Karpas-422 (cell line): ENCODE data around the gene EPHA6. TPM values are rescaled to one million over a fixed set of nuclear protein-coding genes. Genes with fewer than 3 reads are reported as not detected.

ENCODE experiments used
- DNase-seq: peaks from one replicate; pipeline ENCODE4 v3.0.0-alpha.2; 2015
- H2AFZ ChIP-seq: fragments of 200-600 bp; sonication (generic); 2 replicates; pipeline ENCODE4 v1.6.1; 2014; ENCODE audit warnings: antibody characterized with exemption, low read length, mixed read lengths
- H3K27ac ChIP-seq: fragments of 200-600 bp; sonication (generic); 2 replicates; pipeline ENCODE4 v1.5.1; 2014; ENCODE audit warnings: mild to moderate bottlenecking, low read length, moderate library complexity
- H3K27me3 ChIP-seq: fragments of 200-600 bp; sonication (generic); 2 replicates; pipeline ENCODE4 v1.6.1; 2014; ENCODE audit warnings: low read length, mixed read lengths
- H3K36me3 ChIP-seq: fragments of 200-600 bp; sonication (generic); 2 replicates; pipeline ENCODE4 v1.6.1; 2014; ENCODE audit warnings: low read length, mixed read lengths; ENCODE audit not compliant: insufficient read depth
- H3K4me1 ChIP-seq: fragments of 200-600 bp; sonication (generic); 2 replicates; pipeline ENCODE4 v1.6.1; 2014; ENCODE audit warnings: mild to moderate bottlenecking, low read length, mixed read lengths
- H3K4me2 ChIP-seq: fragments of 200-600 bp; sonication (generic); 2 replicates; pipeline ENCODE4 v1.6.1; 2014; ENCODE audit warnings: low read length, low read depth, mild to moderate bottlenecking; ENCODE audit not compliant: poor library complexity, severe bottlenecking
- H3K4me3 ChIP-seq: fragments of 200-600 bp; sonication (generic); 2 replicates; pipeline ENCODE4 v1.5.1; 2014; ENCODE audit warnings: mild to moderate bottlenecking, antibody characterized with exemption, low read length, mixed read lengths
- H3K79me2 ChIP-seq: fragments of 200-600 bp; sonication (generic); 2 replicates; pipeline ENCODE4 v1.6.1; 2014; ENCODE audit warnings: mild to moderate bottlenecking, low read length, mixed read lengths
- H3K9ac ChIP-seq: fragments of 200-600 bp; sonication (generic); 2 replicates; pipeline ENCODE4 v1.6.0; 2014; ENCODE audit warnings: low read length
- H3K9me2 ChIP-seq: fragments of 200-600 bp; sonication (generic), shearing (Covaris generic); replicated peaks from 2 replicates; pipeline ENCODE4 v1.6.0; 2014; ENCODE audit warnings: mild to moderate bottlenecking, low read length, moderate library complexity; ENCODE audit not compliant: insufficient read depth
- H3K9me3 ChIP-seq: fragments of 300-700, 200-600 bp; sonication (generic); 2 replicates; pipeline ENCODE4 v1.6.1; 2014; ENCODE audit warnings: low read length, mixed read lengths
- H4K20me1 ChIP-seq: fragments of 200-600 bp; sonication (generic); 2 replicates; pipeline ENCODE4 v1.6.1; 2014; ENCODE audit warnings: mild to moderate bottlenecking, antibody characterized with exemption, low read length, low read depth; ENCODE audit not compliant: insufficient read depth
- total RNA-seq: library from RNA; depleted of rRNA; stranded (reverse); fragments of >200 nt; shearing (Covaris generic); gene quantifications from 2 replicates; pipeline ENCODE4 v1.2.3, GENCODE V29; 2014; ENCODE audit warnings: low replicate concordance

Gene EPHA6
- total RNA-seq, 1 experiment from 2014 or later = not detected

GRCh38 chr3:97291901-97292300 lies 477.5 kb downstream of the EPHA6 start:
- Histone ChIP-seq H3K9me2 (no peaks in the 10 kb centered on the region), H3K4me3 (no peak overlapping the region), H3K4me2 (no peak overlapping the region), H3K4me1 (no peaks in the 10 kb centered on the region), H3K79me2 (no peaks in the 10 kb centered on the region), H4K20me1 (no peaks in the 10 kb centered on the region), H2AFZ (no peak overlapping the region), H3K27me3 (no peaks in the 10 kb centered on the region), H3K9ac (no peak overlapping the region), H3K27ac (no peak overlapping the region), H3K9me3 (peaks cover 15% of the 10 kb centered on the region), H3K36me3 (no peaks in the 10 kb centered on the region)
- DNase-seq = no peak

- Histone ChIP-seq H3K4me3 (no peak overlapping the region), H3K9ac (no peak overlapping the region), H3K4me2 (no peak overlapping the region), H3K4me1 (no peaks in the 10 kb centered on the region), H3K36me3 (no peaks in the 10 kb centered on the region), H3K27me3 (no peaks in the 10 kb centered on the region), H3K79me2 (no peaks in the 10 kb centered on the region), H2AFZ (no peak overlapping the region), H3K9me2 (no peaks in the 10 kb centered on the region), H3K9me3 (peaks cover 18% of the 10 kb centered on the region), H3K27ac (no peak overlapping the region), H4K20me1 (no peaks in the 10 kb centered on the region)
- no peak for DNase-seq
Observed at GRCh38 chr3:97293596-97294131, 479.3 kb downstream of the EPHA6 start.

DNA sequence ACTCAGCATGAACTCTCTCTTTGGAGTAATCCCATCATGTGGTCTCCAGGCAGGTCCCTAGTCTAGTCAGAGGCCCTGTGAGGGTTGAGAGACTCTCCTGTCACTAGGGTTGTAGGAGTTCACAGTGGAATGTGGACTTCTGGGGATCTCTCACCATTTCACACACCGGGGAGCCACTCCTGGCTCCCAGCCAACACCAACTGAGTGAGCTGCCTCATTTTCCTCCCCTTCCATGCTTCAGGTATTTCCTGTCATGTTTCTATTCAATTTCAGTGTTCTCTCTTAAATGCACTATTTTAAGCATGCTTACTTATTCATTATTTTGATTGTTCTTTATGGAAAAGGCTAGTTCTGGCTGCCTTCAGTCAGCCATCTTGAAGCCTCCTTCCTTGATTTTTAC lies 482.6 kb downstream of the EPHA6 start:
- Histone ChIP-seq H3K4me2 (no peak overlapping the region), H3K9me2 (no peaks in the 10 kb centered on the region), H3K9me3 (peaks cover 18% of the 10 kb centered on the region), H3K9ac (no peak overlapping the region), H2AFZ (no peak overlapping the region), H3K4me1 (no peaks in the 10 kb centered on the region), H3K79me2 (no peaks in the 10 kb centered on the region), H3K27me3 (no peaks in the 10 kb centered on the region), H4K20me1 (no peaks in the 10 kb centered on the region), H3K4me3 (no peak overlapping the region), H3K36me3 (no peaks in the 10 kb centered on the region), H3K27ac (no peak overlapping the region)
- DNase-seq = no peak

DNA sequence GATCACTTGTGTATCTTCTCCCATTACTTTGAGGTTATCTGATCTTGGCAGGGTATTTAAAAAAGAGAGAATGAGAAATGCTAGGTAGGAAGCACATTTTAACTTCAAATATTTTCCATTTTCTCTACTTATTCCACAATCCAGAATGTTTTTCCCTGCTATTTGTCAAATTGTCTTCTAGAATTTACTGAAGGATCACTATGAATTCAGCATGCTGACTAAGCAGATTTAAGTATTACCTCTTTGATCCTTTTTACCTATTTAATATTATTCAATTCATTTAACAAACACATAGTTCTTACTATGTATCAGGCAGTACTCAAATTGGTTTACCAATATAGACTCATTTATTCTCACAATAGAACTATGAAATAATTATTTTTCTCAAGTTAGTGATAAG lies 486.7 kb downstream of the EPHA6 start:
- Histone ChIP-seq H3K4me3 (no peak overlapping the region), H4K20me1 (no peaks in the 10 kb centered on the region), H3K27ac (no peak overlapping the region), H3K4me1 (no peaks in the 10 kb centered on the region), H3K9me2 (no peaks in the 10 kb centered on the region), H3K9me3 (peaks cover 11% of the 10 kb centered on the region; the same call in 1 of the 2 replicates), H3K4me2 (no peak overlapping the region), H3K79me2 (no peaks in the 10 kb centered on the region), H3K36me3 (no peaks in the 10 kb centered on the region), H3K9ac (no peak overlapping the region), H3K27me3 (no peaks in the 10 kb centered on the region), H2AFZ (no peak overlapping the region)
- no peak for DNase-seq

GRCh38 chr3:97306226-97306625 lies 491.8 kb downstream of the EPHA6 start:
- H2AFZ ChIP-seq = no peak overlapping the region
- H3K4me1 ChIP-seq = no peaks in the 10 kb centered on the region
- H3K4me3 ChIP-seq = no peak overlapping the region
- no peaks in the 10 kb centered on the region for H3K36me3 ChIP-seq
- no peak for DNase-seq
- H3K9me2 ChIP-seq = no peaks in the 10 kb centered on the region
- no peak overlapping the region for H3K27ac ChIP-seq
- H4K20me1 ChIP-seq = no peaks in the 10 kb centered on the region
- H3K9ac ChIP-seq = no peak overlapping the region
- no peaks in the 10 kb centered on the region for H3K79me2 ChIP-seq
- H3K9me3 ChIP-seq = no peaks in the 10 kb centered on the region
- H3K4me2 ChIP-seq = no peak overlapping the region
- no peaks in the 10 kb centered on the region for H3K27me3 ChIP-seq

- no peak for DNase-seq
- Histone ChIP-seq H3K27ac (no peak overlapping the region), H3K27me3 (no peaks in the 10 kb centered on the region), H3K4me1 (no peaks in the 10 kb centered on the region), H3K9me2 (no peaks in the 10 kb centered on the region), H2AFZ (no peak overlapping the region), H3K4me3 (no peak overlapping the region), H3K9ac (no peak overlapping the region), H3K9me3 (peaks cover 5% of the 10 kb centered on the region; the same call in 1 of the 2 replicates), H3K4me2 (no peak overlapping the region), H3K36me3 (no peaks in the 10 kb centered on the region), H4K20me1 (no peaks in the 10 kb centered on the region), H3K79me2 (no peaks in the 10 kb centered on the region)
Observed at GRCh38 chr3:97338375-97338774, 524.0 kb downstream of the EPHA6 start.

DNA sequence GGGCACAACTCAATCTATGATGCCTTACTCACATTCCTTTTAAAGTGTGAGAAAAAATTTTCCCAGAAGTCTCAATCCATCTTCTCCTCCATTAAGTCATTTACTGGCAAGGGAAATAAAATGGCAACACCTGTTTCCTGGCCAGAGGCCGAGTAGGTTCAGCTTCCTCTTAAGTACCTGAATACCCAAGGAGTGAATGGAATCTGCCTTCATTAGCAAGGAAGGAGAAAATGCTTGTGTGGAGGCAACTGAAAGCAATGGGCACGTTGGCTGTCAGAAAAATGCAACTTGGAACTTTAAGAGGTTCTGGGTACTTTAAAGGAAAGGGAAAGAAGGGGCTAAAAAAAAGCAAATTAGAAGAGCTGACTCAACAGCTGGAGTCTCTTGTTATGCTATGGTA lies 526.5 kb downstream of the EPHA6 start:
- no peak overlapping the region for H3K4me3 ChIP-seq
- no peaks in the 10 kb centered on the region for H3K4me1 ChIP-seq
- H3K27ac ChIP-seq = no peak overlapping the region
- no peak overlapping the region for H2AFZ ChIP-seq
- no peaks in the 10 kb centered on the region for H3K27me3 ChIP-seq
- no peaks in the 10 kb centered on the region for H4K20me1 ChIP-seq
- no peaks in the 10 kb centered on the region for H3K9me2 ChIP-seq
- H3K4me2 ChIP-seq = no peak overlapping the region
- no peak overlapping the region for H3K9ac ChIP-seq
- DNase-seq = no peak
- no peaks in the 10 kb centered on the region for H3K79me2 ChIP-seq
- H3K36me3 ChIP-seq = no peaks in the 10 kb centered on the region
- H3K9me3 ChIP-seq = peaks cover 4% of the 10 kb centered on the region; the same call in 1 of the 2 replicates

DNA sequence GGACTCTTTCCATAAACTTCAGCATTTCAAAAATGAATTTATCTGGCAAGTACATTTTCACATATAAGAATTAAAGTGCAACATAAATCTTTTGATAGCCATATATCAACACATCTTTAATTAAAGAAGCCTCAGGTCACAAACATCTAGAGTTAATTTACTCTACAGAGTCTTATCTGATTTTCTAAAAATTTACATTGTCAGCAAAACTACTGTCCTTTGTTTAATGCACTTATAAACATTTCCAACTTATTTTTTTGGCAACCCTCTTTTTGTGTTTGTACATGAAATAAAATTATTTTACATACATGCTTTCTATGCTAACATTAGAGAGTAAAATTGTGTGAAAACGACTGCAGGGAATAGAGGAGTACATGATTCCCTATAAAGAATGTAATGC lies 533.4 kb downstream of the EPHA6 start:
- no peaks in the 10 kb centered on the region for H4K20me1 ChIP-seq
- no peak overlapping the region for H3K4me2 ChIP-seq
- no peaks in the 10 kb centered on the region for H3K9me2 ChIP-seq
- H2AFZ ChIP-seq = no peak overlapping the region
- H3K27me3 ChIP-seq = no peaks in the 10 kb centered on the region
- no peaks in the 10 kb centered on the region for H3K79me2 ChIP-seq
- no peak overlapping the region for H3K27ac ChIP-seq
- no peak for DNase-seq
- no peaks in the 10 kb centered on the region for H3K4me1 ChIP-seq
- no peaks in the 10 kb centered on the region for H3K36me3 ChIP-seq
- H3K9me3 ChIP-seq = peaks cover 4% of the 10 kb centered on the region
- H3K4me3 ChIP-seq = no peak overlapping the region
- no peak overlapping the region for H3K9ac ChIP-seq

- H3K4me2 ChIP-seq = no peak overlapping the region
- no peaks in the 10 kb centered on the region for H3K79me2 ChIP-seq
- H3K4me1 ChIP-seq = no peaks in the 10 kb centered on the region
- no peaks in the 10 kb centered on the region for H3K27me3 ChIP-seq
- H3K4me3 ChIP-seq = no peak overlapping the region
- no peak for DNase-seq
- no peak overlapping the region for H2AFZ ChIP-seq
- H3K9me3 ChIP-seq = peaks cover 6% of the 10 kb centered on the region
- no peaks in the 10 kb centered on the region for H4K20me1 ChIP-seq
- H3K27ac ChIP-seq = no peak overlapping the region
- no peaks in the 10 kb centered on the region for H3K36me3 ChIP-seq
- no peaks in the 10 kb centered on the region for H3K9me2 ChIP-seq
- H3K9ac ChIP-seq = no peak overlapping the region
Observed at GRCh38 chr3:97350971-97351370, 536.6 kb downstream of the EPHA6 start.
